WI38 (cell line): ENCODE results near the gene PDIK1L.

Experiments
- H3K4me3 ChIP-seq: 2 replicates; pipeline ENCODE4 v1.5.1; 2011; ENCODE audit warnings: low read depth, mild to moderate bottlenecking, control low read depth, low read length
- CTCF ChIP-seq: IDR thresholded peaks from 2 replicates; pipeline ENCODE4 v1.5.1; 2012; ENCODE audit warnings: low read depth, mild to moderate bottlenecking, control low read depth, low read length

Gene PDIK1L

DNA sequence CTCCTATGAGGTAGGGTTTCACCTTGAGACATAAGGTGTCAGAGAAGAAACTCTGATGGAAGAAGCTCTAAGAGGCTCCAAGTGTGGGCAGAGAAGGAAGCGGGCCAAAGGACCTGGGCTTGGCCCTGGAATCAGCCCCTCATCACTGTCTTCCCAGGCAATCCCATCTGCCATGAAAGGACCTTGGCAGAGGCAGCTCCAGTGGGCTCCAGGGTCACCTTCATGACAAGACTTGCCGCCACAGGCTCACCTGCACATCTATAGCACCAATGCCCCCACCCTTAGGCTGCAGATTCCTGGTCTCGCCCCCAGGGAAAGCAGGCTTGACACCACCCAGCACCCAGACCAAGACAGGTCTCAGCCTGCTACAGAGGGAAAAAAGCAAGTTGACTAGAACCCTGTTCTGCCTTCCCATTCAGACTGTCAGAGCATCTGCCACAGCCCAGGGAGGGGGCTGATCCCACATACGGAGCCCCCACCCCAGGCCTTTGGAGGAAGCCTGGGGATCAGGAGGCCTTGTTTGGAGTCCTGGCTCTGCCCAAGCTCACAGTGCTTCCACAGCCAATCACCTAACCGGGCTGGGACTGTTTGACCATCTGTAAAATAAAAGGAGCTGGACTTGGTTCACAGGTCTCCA, 46.8 kb downstream of the PDIK1L start:
- H3K4me3 ChIP-seq = no peak overlapping the region
- TF ChIP-seq CTCF = no peak

DNA sequence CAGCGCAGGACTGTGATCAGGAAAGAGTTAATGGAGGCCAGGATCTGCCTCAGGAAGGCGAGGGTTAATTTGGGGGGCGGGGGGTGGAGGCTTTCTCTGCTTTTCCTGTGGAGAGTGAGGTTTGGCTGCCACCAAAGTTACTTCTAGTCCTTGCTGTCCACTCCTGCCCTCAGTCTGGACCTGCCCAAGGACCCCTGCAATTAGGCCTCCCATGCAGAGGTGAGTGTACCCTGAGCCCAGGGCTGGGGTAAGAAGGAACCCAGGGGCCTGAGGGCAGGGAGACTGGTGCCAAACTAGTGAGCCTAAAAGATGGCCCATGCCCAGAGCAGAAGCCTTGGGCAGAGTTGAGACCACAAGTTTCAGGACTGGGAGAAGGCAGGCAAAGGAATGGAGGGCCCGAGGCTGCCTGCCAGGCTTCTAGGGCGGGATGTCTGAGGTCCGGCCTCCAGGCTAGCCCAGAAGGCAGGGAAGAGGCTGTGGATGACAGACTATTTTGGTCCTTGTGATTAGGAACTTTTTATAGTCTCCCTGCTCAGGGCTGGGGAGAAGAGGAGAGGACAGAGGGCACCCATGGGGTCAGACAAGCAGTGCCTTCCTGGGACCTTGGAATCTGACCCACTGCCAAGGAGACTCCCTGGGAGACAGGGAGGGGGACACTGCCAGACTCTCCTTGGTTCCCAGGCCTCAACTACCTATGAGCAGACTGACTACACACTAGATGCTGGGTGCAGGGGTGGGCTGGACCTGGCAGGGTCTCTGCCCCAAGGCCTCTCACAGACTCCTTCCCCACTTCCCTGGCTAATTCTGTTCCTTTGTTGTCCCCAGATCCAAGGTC, 47.5 kb downstream of the PDIK1L start, which contains the start of gene FAM110D:
TSS of gene FAM110D (plus strand) at position 172 of the 835 bp plus-strand sequence. CDS start 2,213 bp downstream, outside the sequence.
- H3K4me3 ChIP-seq = no peak within 1 kb of the TSS

DNA sequence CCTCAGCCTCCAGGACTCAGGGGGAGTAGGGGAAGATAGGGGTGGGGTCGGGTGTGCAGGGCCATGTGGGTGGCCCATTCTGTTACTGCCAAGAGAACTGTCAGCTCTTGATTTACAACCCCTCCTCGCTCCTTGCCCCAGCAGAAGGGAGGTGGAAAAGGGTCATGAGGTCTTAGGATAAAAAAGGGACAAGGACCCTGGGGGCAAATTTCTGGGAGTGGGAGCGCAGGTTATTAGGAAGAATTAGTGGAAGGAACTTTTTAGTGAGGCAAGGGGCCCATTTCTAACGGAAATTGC, 48.1 kb downstream of the PDIK1L start:
- H3K4me3 ChIP-seq = no peak overlapping the region
- no peak for TF ChIP-seq CTCF

More for the DNA sequence above, 47.5 kb downstream of the PDIK1L start, which contains the start of gene FAM110D:
- no peak for TF ChIP-seq CTCF

DNA sequence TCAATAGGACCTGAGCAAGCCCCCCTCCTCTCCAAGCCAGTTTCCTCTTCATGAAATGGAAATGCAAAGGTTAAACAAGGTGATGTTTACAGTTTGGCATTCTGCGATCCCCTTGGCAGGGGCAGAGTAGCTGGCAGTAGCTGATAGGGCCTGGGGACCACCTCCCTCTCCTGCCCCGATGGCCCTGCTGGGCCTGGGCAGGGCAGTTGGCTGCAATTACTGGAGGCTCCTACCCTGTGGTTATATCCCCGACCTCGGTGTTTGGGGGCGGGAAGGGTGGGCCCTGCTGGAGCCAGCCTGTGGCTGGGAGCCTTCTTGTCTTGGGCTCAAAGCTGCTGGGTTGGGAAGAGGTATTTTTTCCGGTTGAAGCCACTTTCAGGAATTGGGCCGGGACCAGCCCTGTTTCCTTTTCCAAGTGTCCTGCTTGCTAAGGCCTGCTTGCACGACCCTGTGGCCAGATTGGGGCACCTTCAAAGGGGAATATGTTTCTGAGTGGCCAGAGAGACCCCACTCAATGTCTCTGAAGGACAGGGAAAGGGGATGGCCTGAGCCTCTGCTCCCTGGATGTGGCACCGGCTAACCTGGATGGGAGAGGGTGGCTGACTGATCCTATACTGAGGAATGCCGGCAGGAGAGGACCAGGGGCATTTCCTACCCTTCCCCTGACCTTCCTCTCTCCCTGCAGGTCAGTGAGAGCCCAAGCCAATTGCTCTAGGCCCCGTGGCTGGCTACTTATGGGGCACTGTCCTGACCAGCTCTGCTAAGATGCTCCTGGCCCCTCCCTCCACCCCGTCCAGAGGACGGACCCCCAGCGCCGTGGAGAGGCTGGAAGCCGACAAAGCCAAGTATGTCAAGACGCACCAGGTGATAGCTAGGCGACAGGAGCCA, 49.1 kb downstream of the PDIK1L start:
- H3K4me3 ChIP-seq = no peak overlapping the region; the same call in 1 of the 2 replicates
- TF ChIP-seq CTCF = no peak

- H3K4me3 ChIP-seq = peak overlapping the region; percentile 49
- no peak for TF ChIP-seq CTCF
These were observed 50.0 kb downstream of the PDIK1L start for GRCh38 chr1:26161415-26162219.

DNA sequence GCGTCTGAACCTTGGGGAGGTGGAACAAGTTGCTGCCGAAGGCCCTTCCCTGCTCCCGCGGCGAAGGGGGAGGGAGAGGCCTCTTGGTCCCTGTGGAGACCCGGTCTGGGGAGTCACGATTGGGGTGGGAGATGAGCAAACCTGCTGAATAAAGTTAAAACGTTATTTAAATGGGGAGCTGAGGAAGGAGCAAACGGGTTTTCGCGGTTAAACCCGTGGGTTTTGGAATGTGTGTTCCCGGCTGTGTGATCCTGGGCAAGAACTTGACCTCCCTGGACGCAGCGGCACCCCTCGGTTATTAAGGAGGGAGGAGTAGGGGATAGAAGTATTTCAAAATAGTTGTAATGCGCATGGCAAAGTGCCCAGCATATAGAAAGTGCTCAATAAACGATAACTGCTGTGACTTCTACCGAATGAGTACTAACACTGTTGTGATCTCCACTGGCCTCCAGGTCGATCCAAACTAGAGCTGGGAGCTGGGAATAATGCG, 50.6 kb downstream of the PDIK1L start:
- H3K4me3 ChIP-seq = peak overlapping the region; percentile 49
- no peak for TF ChIP-seq CTCF
